ENCODE results near the gene ST8SIA6. TPM values are rescaled to one million over a fixed set of nuclear protein-coding genes. Genes with fewer than 3 reads are reported as not detected.
"Not testable (repeated sequence)": the region's sequence is repeated elsewhere in the genome, so short reads cannot be mapped to it uniquely, and the experiment has no call there.

The ST8SIA6 gene
- 0.50 TPM for polyA plus RNA-seq (2012; ENCODE audit: insufficient read depth, insufficient read length)

- no peak for DNase-seq (ENCODE audit: low read depth, low spot score)
Observed at GRCh38 chr10:17454161-17455014, at the start of gene ST8SIA6. Gene ST8SIA6, minus strand, starts transcription at chr10:17454595. Its CDS starts 340 bp downstream, at chr10:17454255.

GRCh38 chr10:17503795-17504194 is 49.4 kb upstream of the ST8SIA6 start:
- H3K4me3 ChIP-seq (ENCODE audit: low read length): no peak overlapping the region
- DNase-seq (ENCODE audit: low read depth, low spot score): no peak

More at GRCh38 chr10:17454161-17455014, at the start of gene ST8SIA6:
- peak within 1 kb of the TSS; percentile 53 for H3K4me3 ChIP-seq (ENCODE audit: low read length)

- no peak overlapping the region for H3K4me3 ChIP-seq (ENCODE audit: low read length)
- no peak for DNase-seq (ENCODE audit: low read depth, low spot score)
Observed at GRCh38 chr10:17502814-17503213, 48.4 kb upstream of the ST8SIA6 start.

- not testable (repeated sequence) for H3K4me3 ChIP-seq (ENCODE audit: low read length); DNase-seq (ENCODE audit: low read depth, low spot score)
Observed at GRCh38 chr10:17499014-17499413, 44.6 kb upstream of the ST8SIA6 start.

GRCh38 chr10:17497446-17498030 is 43.1 kb upstream of the ST8SIA6 start:
- no peak overlapping the region for H3K4me3 ChIP-seq (ENCODE audit: low read length)
- DNase-seq (ENCODE audit: low read depth, low spot score): no peak

- no peak for DNase-seq (ENCODE audit: low read depth, low spot score)
- H3K4me3 ChIP-seq (ENCODE audit: low read length): no peak overlapping the region
Observed at GRCh38 chr10:17494626-17495260, 40.3 kb upstream of the ST8SIA6 start.

- H3K4me3 ChIP-seq (ENCODE audit: low read length): no peak overlapping the region
- DNase-seq (ENCODE audit: low read depth, low spot score): no peak
Observed at GRCh38 chr10:17488848-17489247, 34.5 kb upstream of the ST8SIA6 start.

- no peak for DNase-seq (ENCODE audit: low read depth, low spot score)
- no peak overlapping the region for H3K4me3 ChIP-seq (ENCODE audit: low read length)
Observed at GRCh38 chr10:17483079-17483478, 28.7 kb upstream of the ST8SIA6 start.

- no peak overlapping the region for H3K4me3 ChIP-seq (ENCODE audit: low read length)
- no peak for DNase-seq (ENCODE audit: low read depth, low spot score)
Observed at GRCh38 chr10:17479822-17480221, 25.4 kb upstream of the ST8SIA6 start.

GRCh38 chr10:17479015-17479615 is 24.7 kb upstream of the ST8SIA6 start:
- DNase-seq (ENCODE audit: low read depth, low spot score): no peak
- H3K4me3 ChIP-seq (ENCODE audit: low read length): no peak overlapping the region

GRCh38 chr10:17476073-17476472 is 21.7 kb upstream of the ST8SIA6 start:
- DNase-seq (ENCODE audit: low read depth, low spot score): no peak
- no peak overlapping the region for H3K4me3 ChIP-seq (ENCODE audit: low read length)

- no peak overlapping the region for H3K4me3 ChIP-seq (ENCODE audit: low read length)
- no peak for DNase-seq (ENCODE audit: low read depth, low spot score)
Observed at GRCh38 chr10:17475661-17476060, 21.3 kb upstream of the ST8SIA6 start.

GRCh38 chr10:17474595-17475323 is 20.4 kb upstream of the ST8SIA6 start:
- no peak overlapping the region for H3K4me3 ChIP-seq (ENCODE audit: low read length)
- no peak for DNase-seq (ENCODE audit: low read depth, low spot score)

- DNase-seq (ENCODE audit: low read depth, low spot score): no peak
Observed at GRCh38 chr10:17473228-17473950, 19.0 kb upstream of the ST8SIA6 start.

GRCh38 chr10:17472481-17473227 is 18.3 kb upstream of the ST8SIA6 start:
- no peak overlapping the region for H3K4me3 ChIP-seq (ENCODE audit: low read length)
- DNase-seq (ENCODE audit: low read depth, low spot score): no peak

More at GRCh38 chr10:17473228-17473950, 19.0 kb upstream of the ST8SIA6 start:
- H3K4me3 ChIP-seq (ENCODE audit: low read length): no peak overlapping the region

GRCh38 chr10:17470246-17470645 is 15.9 kb upstream of the ST8SIA6 start:
- no peak overlapping the region for H3K4me3 ChIP-seq (ENCODE audit: low read length)
- no peak for DNase-seq (ENCODE audit: low read depth, low spot score)

GRCh38 chr10:17465328-17466125 is 11.1 kb upstream of the ST8SIA6 start:
- no peak overlapping the region for H3K4me3 ChIP-seq (ENCODE audit: low read length)
- DNase-seq (ENCODE audit: low read depth, low spot score): no peak
